Kidney (tissue), 14 donors: ENCODE results near the gene RIPK1. TPM values are rescaled to one million over a fixed set of nuclear protein-coding genes. Genes with fewer than 3 reads are reported as not detected.
"Not testable (repeated sequence)": the region's sequence is repeated elsewhere in the genome, so short reads cannot be mapped to it uniquely, and the experiment has no call there.

Experiments used
- DNase-seq, 5 donors: peaks; one replicate each; pipeline ENCODE4 v3.0.0-alpha.2; 2013 to 2020
- FAIRE-seq: peaks from 2 replicates; lab custom pipeline; 2012; peaks lifted over from hg19 to GRCh38; lab: Jason Lieb, UNC
- H3K27ac ChIP-seq, 2 donors: one replicate each; pipeline ENCODE4 v1.7.0; 2013; ENCODE audit warnings: low read depth in 2 of 2, low read length in 2 of 2, inconsistent platforms in 1 of 2
- H3K27me3 ChIP-seq: one replicate; pipeline ENCODE4 v1.7.1; 2013; ENCODE audit warnings: low read length, inconsistent platforms; ENCODE audit not compliant: control insufficient read depth, insufficient read depth
- H3K36me3 ChIP-seq, 3 donors: one replicate each; pipeline versions ENCODE4 v1.7.0 to v1.7.1; 2013; ENCODE audit warnings: low read length in 3 of 3, control low read depth in 1 of 3, inconsistent platforms in 1 of 3; ENCODE audit not compliant: insufficient read depth in 3 of 3, control insufficient read depth in 2 of 3
- H3K4me1 ChIP-seq, 3 donors: one replicate each; pipeline versions ENCODE4 v1.7.0 to v1.7.1; 2013; ENCODE audit warnings: low read length in 3 of 3, inconsistent platforms in 1 of 3, low read depth in 1 of 3; ENCODE audit not compliant: control insufficient read depth in 2 of 3, insufficient read depth in 2 of 3
- H3K4me3 ChIP-seq, 3 donors: one replicate each; pipeline versions ENCODE4 v1.7.0 to v1.8.1; 2013; ENCODE audit warnings: low read length in 3 of 3, control low read depth in 1 of 3, inconsistent platforms in 1 of 3
- H3K9ac ChIP-seq, 3 donors: one replicate each; pipeline versions ENCODE4 v1.7.0 to v1.7.1; 2013; ENCODE audit warnings: low read length in 3 of 3, control low read depth in 1 of 3, inconsistent platforms in 1 of 3
- H3K9me3 ChIP-seq, 3 donors: one replicate each; pipeline versions ENCODE4 v1.7.0 to v1.7.1; 2013; ENCODE audit warnings: low read length in 3 of 3, control low read depth in 1 of 3, inconsistent platforms in 1 of 3; ENCODE audit not compliant: control insufficient read depth in 2 of 3, insufficient read depth in 1 of 3
- intact Hi-C: fragments of 100-400 bp; cut with DNase I; formaldehyde crosslinking; loops from one replicate; pipeline ENCODE4 v1.11.1; 2022
- polyA plus RNA-seq: library from polyadenylated mRNA; stranded (reverse); fragments of 350-450 nt; fragmentation: Illumina TruSeq; extraction: RNeasy Lipid Tissue Mini Kit (QIAGEN cat#74804); gene quantifications from one replicate; pipeline ENCODE4 v1.2.3, GENCODE V29; 2014; ENCODE audit warnings: low read depth, low replicate concordance; ENCODE audit not compliant: insufficient read depth
- total RNA-seq: library from RNA; stranded (reverse); fragmentation: NEBNext Ultra II Directional; extraction: Animal tissue kit (Norgen Biotek cat#: 25700); gene quantifications from one replicate; pipeline ENCODE4 v1.2.1, GENCODE V29; 2021
- TF ChIP-seq, protein P1 (sequence below): IDR thresholded peaks from 3 replicates; pipeline ENCODE4 v1.5.1; 2012; ENCODE audit warnings: mild to moderate bottlenecking, moderate library complexity, borderline replicate concordance; ENCODE audit not compliant: insufficient read depth; ENCODE audit errors: extremely low read depth
- donor health status: control.
- donor health status: control.
- donor health status: control.
- donor health status: control.
- donor health status: control.
- donor health status: DM: yes; HTN: yes; CAD: no.
- donor health status: Normal renal cell carcinoma (clear cell type).

Gene RIPK1
- total and polyA plus RNA-seq, 2 donors from 2014 or later, result 14.7 to 30.4 TPM

DNA sequence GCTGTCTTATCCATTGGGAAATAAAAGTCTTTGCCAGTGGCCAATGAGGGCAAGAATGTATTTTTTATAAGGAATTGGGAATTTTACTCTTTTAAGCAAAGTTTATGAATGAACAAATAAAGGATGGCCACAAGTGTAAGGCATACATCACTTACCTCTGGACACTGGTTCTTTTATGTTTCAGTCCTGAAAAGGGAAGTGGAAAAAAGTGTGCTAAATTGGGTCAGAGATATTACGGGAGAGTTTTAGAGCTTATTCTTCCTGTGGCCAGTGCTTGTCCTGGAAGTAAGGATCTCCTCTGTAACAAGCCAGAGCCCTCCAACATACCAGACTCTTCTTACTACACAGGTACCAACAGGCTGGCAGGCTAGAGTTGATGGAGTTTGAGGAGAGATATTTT, 22.5 kb upstream of the RIPK1 start:
- H3K4me1 ChIP-seq, result no peaks in the 10 kb centered on the region
- DNase-seq (no peak), FAIRE-seq (no peak)
- no peaks in the 10 kb centered on the region for H3K27me3 ChIP-seq
- no peak overlapping the region for H3K27ac ChIP-seq
- intact Hi-C loops, result no loop called here
- H3K9me3 ChIP-seq, result no peaks in the 10 kb centered on the region
- no peak overlapping the region for H3K9ac ChIP-seq
- no peaks in the 10 kb centered on the region for H3K36me3 ChIP-seq
- no peak overlapping the region for H3K4me3 ChIP-seq
- TF ChIP-seq, protein P1, sequence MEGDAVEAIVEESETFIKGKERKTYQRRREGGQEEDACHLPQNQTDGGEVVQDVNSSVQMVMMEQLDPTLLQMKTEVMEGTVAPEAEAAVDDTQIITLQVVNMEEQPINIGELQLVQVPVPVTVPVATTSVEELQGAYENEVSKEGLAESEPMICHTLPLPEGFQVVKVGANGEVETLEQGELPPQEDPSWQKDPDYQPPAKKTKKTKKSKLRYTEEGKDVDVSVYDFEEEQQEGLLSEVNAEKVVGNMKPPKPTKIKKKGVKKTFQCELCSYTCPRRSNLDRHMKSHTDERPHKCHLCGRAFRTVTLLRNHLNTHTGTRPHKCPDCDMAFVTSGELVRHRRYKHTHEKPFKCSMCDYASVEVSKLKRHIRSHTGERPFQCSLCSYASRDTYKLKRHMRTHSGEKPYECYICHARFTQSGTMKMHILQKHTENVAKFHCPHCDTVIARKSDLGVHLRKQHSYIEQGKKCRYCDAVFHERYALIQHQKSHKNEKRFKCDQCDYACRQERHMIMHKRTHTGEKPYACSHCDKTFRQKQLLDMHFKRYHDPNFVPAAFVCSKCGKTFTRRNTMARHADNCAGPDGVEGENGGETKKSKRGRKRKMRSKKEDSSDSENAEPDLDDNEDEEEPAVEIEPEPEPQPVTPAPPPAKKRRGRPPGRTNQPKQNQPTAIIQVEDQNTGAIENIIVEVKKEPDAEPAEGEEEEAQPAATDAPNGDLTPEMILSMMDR, result no peak

DNA sequence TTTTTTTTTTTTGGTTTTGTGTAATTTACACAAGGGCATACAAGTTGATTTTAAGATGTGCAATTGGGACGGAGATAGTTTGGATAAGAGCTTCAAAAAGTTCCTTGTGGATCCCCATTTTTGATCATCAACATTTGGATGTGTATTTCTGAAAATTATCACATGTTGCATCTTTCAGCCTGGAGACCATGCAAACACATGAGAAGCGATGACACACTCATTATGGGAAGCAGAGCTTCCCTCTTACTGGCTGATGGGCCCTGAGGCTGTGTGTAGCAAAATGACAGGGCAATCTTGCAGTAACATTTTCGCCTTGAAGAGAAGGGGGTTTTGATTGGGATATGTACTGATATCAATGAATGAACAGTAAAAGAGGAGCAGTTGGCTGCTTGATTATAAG, 22.0 kb upstream of the RIPK1 start:
- FAIRE-seq (no peak), DNase-seq (no peak)
- H3K27me3 ChIP-seq, result no peaks in the 10 kb centered on the region
- H3K4me3 ChIP-seq, result no peak overlapping the region
- TF ChIP-seq, protein P1, result no peak
- intact Hi-C loops, result no loop called here
- H3K27ac ChIP-seq, result no peak overlapping the region
- no peaks in the 10 kb centered on the region for H3K9me3 ChIP-seq
- no peaks in the 10 kb centered on the region for H3K4me1 ChIP-seq
- no peak overlapping the region for H3K9ac ChIP-seq
- no peaks in the 10 kb centered on the region for H3K36me3 ChIP-seq

DNA sequence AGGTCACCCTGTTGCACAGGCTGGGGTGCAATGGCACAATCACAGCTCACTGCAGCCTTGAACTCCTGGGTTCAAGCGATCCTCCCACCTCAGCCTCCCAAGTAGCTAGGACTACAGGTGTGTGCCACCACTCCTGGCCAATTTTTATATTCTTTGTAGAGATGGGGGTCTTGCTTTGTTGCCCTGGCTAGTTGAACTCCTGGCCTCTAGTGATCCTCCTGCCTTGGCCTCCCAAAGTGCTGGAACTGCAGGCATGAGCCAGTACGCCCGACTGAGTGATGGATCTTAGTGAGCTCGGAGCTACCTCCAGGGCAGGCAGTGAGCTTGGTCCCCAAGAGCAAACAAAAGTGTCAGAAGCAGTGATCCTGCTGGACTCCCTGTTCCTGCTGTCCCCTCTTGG, 20.3 kb upstream of the RIPK1 start:
- H3K9me3 ChIP-seq, H3K27ac ChIP-seq, H3K36me3 ChIP-seq, intact Hi-C loops, H3K4me1 ChIP-seq, H3K27me3 ChIP-seq, DNase-seq, FAIRE-seq, H3K4me3 ChIP-seq, H3K9ac ChIP-seq: not testable (repeated sequence)

DNA sequence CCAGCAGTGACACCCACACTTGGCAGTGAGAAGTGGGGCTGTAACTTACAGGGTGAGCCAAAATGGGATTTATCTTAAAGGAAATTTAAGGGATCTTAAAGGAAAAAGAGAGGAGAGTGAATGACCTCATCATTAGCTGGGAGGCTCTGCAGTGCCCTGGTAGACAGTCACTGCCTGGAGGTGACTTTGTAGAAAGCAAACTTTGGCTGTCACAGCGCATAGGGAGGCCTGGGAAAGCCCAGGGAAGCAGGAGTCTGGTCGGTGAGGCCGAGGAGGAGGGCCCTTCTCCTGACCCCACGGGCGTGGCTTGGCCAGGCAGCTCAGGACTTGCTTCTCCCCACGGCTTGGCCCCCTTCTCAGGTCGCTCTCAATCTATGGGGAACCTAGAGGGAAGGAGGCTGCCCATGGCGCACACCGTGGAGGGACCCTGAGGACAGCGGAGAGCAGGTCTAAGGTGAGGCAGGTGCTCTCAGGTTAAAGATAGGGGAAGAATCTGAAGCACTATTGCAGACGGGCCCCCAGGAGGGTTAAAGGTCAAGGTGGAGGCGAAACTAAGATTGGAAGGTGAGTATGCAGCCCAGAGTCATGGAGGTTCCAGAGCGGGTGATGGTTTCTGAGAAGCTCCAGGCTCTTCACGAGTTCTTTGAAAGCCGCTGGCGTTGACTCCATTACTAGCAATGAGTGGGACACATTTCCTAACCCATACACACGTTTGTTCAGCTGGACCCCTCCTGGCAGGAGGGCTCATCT, 15.6 kb upstream of the RIPK1 start:
- Histone ChIP-seq H3K9me3 (no peaks in the 10 kb centered on the region), H3K9ac (no peak overlapping the region), H3K36me3 (no peaks in the 10 kb centered on the region), H3K4me1 (peaks cover 0 to 2% (median 0%) of the 10 kb centered on the region in 3 donors), H3K4me3 (no peak overlapping the region), H3K27me3 (no peaks in the 10 kb centered on the region), H3K27ac (no peak overlapping the region)
- intact Hi-C loops, result no loop called here
- TF ChIP-seq, protein P1, result no peak
- FAIRE-seq (no peak), DNase-seq (peak in 1 of 5 donors; percentile 59)
